ENCODE measurements around the gene ADAMTS8. TPM values are rescaled to one million over a fixed set of nuclear protein-coding genes. Genes with fewer than 3 reads are reported as not detected.

The ADAMTS8 gene
- polyA plus RNA-seq, 1 experiment = 0.05 TPM

- no peak for DNase-seq (ENCODE audit: low read depth)
- CTCF ChIA-PET = interaction anchor here (1.0 to 2.0 kb wide), 8 partner anchors 8 to 489 kb away, joined by 4 to 10 read pairs (median 5); partner anchors contain the start of gene SNX19
- H3K27me3 ChIP-seq (ENCODE audit: control insufficient read depth, insufficient read depth, low read length) = peaks cover 55% of the 10 kb centered on the region
- no peak for TF ChIP-seq CTCF (IDR thresholded peaks at IDR 0.05; ENCODE audit: insufficient read depth, low read depth, low read length)
- POLR2A ChIA-PET = interaction anchor here (0.5 kb wide), 1 partner anchor 114 kb away, joined by 5 read pairs; no protein-coding TSS in a partner anchor
- no peak overlapping the region for H3K4me3 ChIP-seq (ENCODE audit: low read depth, low read length)
- no peaks in the 10 kb centered on the region for H3K36me3 ChIP-seq (ENCODE audit: control insufficient read depth, insufficient read depth, low read length)
These were observed 1.5 kb downstream of the ADAMTS8 start for GRCh38 chr11:130426837-130427341.

DNA sequence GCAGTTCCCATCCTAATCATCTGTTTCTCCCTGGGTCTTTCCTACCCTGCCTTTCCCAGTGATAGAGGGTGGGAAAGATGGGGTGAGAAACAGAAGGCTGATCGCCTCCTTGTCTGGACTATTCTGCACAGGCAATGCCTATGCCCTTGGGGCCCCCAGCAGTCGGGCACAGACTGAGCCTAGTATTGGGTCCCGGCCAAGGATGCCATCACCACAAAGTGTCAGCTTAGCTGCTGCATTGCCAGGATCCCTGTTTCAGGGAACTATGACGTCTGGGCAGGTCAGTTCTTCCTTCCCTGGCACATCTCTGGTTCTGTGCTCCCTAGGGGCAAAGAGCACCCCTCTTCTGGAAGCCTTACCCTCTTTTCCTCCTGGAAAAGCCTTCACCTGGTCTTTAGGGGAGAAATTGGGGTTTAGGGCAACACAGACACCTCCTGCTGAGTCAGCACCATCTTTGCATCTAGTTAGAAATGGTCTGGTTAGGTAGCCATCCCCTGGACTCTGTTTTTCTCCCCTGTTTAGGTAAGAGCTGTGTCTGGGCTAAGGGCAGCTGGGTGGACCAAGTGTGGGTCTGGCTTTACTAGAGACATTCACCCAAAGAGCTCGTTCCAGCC lies 2.1 kb downstream of the ADAMTS8 start:
- DNase-seq (ENCODE audit: low read depth) = no peak
- ChIA-PET POLR2A (interaction anchor here (0.5 kb wide), 1 partner anchor 113 kb away, joined by 5 read pairs; no protein-coding TSS in a partner anchor), CTCF (interaction anchor here (1.0 to 2.0 kb wide), 8 partner anchors 8 to 490 kb away, joined by 4 to 10 read pairs (median 5); partner anchors contain the start of gene SNX19)
- no peak for TF ChIP-seq CTCF (IDR thresholded peaks at IDR 0.05; ENCODE audit: insufficient read depth, low read depth, low read length)
- peaks cover 58% of the 10 kb centered on the region for H3K27me3 ChIP-seq (ENCODE audit: control insufficient read depth, insufficient read depth, low read length)
- no peak overlapping the region for H3K4me3 ChIP-seq (ENCODE audit: low read depth, low read length)
- no peaks in the 10 kb centered on the region for H3K36me3 ChIP-seq (ENCODE audit: control insufficient read depth, insufficient read depth, low read length)

GRCh38 chr11:130425156-130425555 lies 3.3 kb downstream of the ADAMTS8 start:
- no peak for DNase-seq (ENCODE audit: low read depth)
- Histone ChIP-seq H3K4me3 (ENCODE audit: low read depth, low read length) (no peak overlapping the region), H3K27me3 (ENCODE audit: control insufficient read depth, insufficient read depth, low read length) (peaks cover 62% of the 10 kb centered on the region), H3K36me3 (ENCODE audit: control insufficient read depth, insufficient read depth, low read length) (no peaks in the 10 kb centered on the region)
- TF ChIP-seq CTCF (IDR thresholded peaks at IDR 0.05; ENCODE audit: insufficient read depth, low read depth, low read length) = no peak
- ChIA-PET POLR2A (no interaction called here), CTCF (interaction anchor here (0.8 to 1.8 kb wide), 7 partner anchors 9 to 491 kb away, joined by 3 to 8 read pairs (median 3); partner anchors contain the start of gene SNX19)

GRCh38 chr11:130424613-130425140 lies 3.7 kb downstream of the ADAMTS8 start:
- TF ChIP-seq CTCF (IDR thresholded peaks at IDR 0.05; ENCODE audit: insufficient read depth, low read depth, low read length) = no peak
- POLR2A ChIA-PET = no interaction called here
- CTCF ChIA-PET = interaction anchor here (1.0 to 1.8 kb wide), 6 partner anchors 9 to 492 kb away, joined by 3 to 8 read pairs (median 4); partner anchors contain the start of gene SNX19
- H3K4me3 ChIP-seq (ENCODE audit: low read depth, low read length) = no peak overlapping the region
- H3K36me3 ChIP-seq (ENCODE audit: control insufficient read depth, insufficient read depth, low read length) = no peaks in the 10 kb centered on the region
- H3K27me3 ChIP-seq (ENCODE audit: control insufficient read depth, insufficient read depth, low read length) = peaks cover 61% of the 10 kb centered on the region
- no peak for DNase-seq (ENCODE audit: low read depth)

DNA sequence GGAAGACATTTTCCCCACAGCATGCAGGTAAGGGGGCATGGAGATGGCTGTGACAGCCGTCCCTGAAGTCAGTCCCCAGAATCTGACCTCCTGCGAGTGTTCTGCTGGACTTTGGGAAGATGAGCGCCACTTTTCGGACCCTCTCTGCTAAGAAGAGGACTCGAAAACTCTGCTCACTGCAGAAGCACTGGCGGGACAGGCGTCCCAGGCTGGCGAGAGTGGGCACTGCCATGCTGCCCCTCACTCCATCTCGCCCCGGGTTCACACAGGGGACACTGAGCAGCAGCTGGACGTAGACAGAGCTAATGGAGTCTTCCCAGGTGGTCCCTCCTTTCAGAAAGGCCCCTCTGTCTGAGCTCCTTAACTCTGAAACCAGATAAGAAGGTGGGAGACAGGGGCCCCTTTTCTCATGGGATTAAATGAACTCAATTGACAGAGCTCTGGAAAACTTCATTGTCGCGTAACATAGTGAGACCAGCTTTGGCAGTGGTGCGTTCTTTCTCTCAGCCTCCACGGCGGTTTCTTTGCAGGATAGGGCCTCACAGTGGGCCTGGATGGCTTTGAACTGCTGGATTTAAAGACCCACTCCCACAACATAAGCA lies 4.8 kb downstream of the ADAMTS8 start:
- no peak for DNase-seq (ENCODE audit: low read depth)
- H3K36me3 ChIP-seq (ENCODE audit: control insufficient read depth, insufficient read depth, low read length) = no peaks in the 10 kb centered on the region
- H3K4me3 ChIP-seq (ENCODE audit: low read depth, low read length) = no peak overlapping the region
- ChIA-PET POLR2A (no interaction called here), CTCF (interaction anchor here (0.7 to 1.8 kb wide), 5 partner anchors 11 to 493 kb away, joined by 3 to 6 read pairs (median 3); partner anchors contain the start of gene SNX19)
- TF ChIP-seq CTCF (IDR thresholded peaks at IDR 0.05; ENCODE audit: insufficient read depth, low read depth, low read length) = no peak
- peaks cover 52% of the 10 kb centered on the region for H3K27me3 ChIP-seq (ENCODE audit: control insufficient read depth, insufficient read depth, low read length)
